NCI-H2107 treated with DMSO at 0.1 percent for 48 hours (cell line): ENCODE results near the gene CIT.

ENCODE experiments used
- DNase-seq: peaks from one replicate; lab custom pipeline; 2025; ENCODE audit not compliant: unreplicated experiment; lab: John Stamatoyannopoulos, UW

The CIT gene

DNA sequence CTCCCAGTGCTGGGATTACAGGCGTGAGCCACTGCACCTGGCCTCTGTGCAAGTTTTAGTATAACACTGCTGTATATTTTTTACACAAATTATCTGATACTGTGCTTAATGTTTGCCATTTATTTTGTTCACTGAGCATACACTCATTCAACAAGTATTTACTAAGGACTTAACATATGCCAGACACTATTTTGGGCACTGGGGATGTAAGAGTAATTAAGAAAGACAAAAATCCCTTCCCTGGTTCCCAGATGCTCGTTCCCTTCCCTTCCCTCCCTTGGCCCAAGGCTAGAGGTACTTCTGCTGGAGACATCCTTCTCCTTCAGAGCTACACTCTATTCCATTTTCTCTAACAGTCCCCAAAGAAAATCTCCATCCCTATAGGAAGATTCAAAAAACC, 12.5 kb downstream of the CIT start:
- DNase-seq = no peak

GRCh38 chr12:119859241-119859640, 17.9 kb downstream of the CIT start:
- no peak for DNase-seq

GRCh38 chr12:119857041-119857591, 20.0 kb downstream of the CIT start:
- DNase-seq = no peak

DNA sequence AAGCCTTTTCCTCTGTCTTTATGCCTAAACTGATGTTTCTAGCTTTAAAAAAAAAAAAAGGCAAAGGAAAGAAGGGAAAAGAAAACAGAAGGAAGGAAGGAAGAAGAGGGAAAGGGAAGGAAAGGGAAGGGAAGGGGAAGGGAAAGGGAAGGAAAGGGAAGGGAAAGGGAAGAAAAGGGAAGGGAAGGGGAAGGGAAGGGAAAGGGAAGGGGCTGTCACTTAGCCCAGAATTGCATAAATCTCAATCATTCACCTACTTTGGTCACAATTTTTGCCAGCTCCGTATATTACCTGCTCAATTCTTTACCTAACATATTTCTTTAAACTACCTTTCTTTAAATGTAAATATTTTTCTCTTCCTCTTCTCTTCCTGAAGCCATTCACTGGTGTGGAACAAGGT, 26.8 kb downstream of the CIT start:
- DNase-seq = no peak

GRCh38 chr12:119843100-119843499, 34.0 kb downstream of the CIT start:
- no peak for DNase-seq

- DNase-seq = no peak
Measured at GRCh38 chr12:119842380-119842779, 34.7 kb downstream of the CIT start.

DNA sequence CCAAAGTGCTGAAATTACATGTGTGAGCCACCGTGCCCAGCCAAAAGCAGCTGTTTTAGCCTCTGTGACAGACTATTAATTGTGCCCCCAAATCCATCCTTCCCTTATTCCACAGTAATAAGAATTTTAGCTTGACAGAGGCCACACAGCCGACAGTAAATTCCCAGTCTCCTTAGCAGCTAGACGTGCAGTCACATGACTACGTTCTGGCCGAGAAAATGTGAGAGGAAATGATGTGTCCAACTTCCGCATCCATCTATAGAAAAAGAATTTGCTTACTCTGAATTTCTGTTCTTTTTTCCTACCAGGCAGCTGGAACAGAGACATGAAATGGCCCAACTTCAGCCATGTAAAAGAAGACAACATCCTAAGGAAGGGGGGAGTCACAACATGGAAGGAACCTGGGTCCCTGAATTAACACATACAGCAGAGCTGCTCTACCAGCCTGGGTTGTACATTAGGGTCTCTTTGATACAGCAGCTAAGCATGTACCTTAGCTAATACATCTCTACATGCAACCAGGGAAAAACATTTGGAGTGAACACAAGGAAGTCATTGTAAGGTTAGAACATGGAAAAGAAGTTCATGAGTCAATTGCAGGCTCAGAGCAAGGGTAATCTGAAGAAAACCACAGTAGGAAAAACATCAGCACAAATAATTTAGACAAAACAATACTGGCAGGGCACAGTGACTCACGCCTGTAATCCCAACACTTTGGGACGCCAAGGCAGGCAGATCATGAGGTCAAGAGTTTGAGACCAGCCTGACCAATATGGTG, 35.5 kb downstream of the CIT start:
- DNase-seq = no peak

- DNase-seq = no peak
Measured at GRCh38 chr12:119840582-119840981, 36.5 kb downstream of the CIT start.

DNA sequence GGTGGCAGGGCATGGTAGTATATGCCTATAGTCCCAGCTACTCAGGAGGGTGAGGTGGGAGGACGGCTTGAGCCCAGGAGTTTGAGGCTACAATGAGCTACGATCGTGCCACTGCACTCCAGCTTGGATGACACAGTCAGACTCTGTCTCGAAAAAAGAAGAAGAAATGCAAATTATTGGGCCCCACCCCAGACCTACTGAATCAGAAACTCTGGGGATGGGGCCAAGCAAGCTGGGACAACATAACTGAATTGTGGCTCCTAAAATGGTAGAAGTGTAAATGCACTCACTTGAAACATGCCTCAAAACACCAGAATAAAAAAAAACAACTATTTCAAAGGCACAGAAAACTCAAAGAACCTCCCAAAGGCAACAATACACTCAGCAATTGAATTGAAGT, 37.0 kb downstream of the CIT start:
- DNase-seq = no peak

DNA sequence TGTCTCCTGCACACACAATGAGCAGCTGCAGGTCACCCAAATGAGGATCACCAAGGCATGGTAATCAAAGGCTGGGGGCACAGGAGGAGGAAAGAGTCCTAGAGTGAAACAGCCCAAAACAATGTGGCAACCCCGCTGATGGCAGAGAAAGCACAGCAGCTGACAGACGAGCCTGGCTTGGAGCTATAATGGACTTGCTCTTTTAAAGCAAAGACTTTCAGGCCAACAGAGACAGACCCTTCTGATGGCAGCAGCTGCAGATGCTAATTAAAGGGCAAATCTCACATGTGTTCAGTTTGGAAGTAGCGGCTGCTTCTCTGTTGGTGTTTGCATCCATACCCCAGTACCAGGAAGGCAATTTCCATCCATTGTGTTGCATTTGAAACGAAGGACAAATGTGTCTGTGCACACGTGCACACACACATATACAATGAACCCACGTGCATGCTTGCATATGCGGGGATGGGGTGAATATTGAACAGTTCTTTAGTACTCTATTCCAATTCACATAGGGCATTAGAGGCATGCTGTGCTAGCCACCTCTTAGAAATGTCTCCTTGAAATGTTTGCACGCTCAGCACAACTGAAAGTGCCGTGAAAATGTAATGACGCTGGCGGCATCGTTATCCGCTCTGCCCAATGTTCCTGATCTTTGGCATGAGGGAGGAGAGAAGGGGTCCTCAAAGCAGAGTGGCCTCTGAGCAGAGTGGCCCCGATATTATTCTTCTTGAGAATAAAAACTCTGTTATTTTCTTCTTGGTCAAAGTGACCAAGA, 38.1 kb downstream of the CIT start:
- DNase-seq = no peak

DNA sequence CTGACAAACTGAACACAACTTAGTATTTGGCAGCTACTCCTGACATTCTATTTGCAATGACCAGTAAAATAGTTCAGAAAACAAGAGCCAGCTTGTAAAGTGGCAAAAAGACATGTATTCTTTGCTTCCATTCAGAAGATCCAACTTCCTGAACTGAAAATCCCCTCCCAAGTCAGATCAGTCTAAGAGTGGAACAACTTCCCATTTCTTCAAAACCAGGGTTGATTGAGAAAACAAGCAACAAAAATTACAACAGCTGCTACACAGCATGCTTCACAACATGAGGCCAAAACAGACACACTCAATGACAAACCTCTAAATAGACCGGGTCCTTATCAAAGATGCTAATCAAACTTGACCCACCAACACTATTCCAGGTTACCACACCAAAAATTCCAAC, 40.3 kb downstream of the CIT start:
- no peak for DNase-seq

- DNase-seq = no peak
Measured at GRCh38 chr12:119835068-119835467, 42.1 kb downstream of the CIT start.

DNA sequence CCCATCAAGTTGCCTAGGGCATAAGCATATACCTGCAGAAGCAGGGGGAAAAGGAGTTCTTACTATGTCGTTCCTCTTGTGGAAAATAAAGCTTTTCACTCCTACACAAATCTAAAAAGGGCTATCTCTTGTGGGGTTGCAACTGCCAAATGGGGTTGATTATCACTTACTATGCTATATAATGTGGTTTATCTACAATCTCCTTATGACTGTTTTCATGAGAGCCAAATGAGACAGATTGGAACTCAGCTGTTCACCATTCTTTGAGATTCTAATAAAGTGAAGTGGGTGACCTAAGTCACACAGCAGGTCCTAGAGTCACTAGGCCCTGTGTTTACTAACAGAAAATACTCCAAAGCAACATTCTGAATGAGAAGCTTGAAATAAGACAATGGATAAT, 47.7 kb downstream of the CIT start:
- no peak for DNase-seq

DNA sequence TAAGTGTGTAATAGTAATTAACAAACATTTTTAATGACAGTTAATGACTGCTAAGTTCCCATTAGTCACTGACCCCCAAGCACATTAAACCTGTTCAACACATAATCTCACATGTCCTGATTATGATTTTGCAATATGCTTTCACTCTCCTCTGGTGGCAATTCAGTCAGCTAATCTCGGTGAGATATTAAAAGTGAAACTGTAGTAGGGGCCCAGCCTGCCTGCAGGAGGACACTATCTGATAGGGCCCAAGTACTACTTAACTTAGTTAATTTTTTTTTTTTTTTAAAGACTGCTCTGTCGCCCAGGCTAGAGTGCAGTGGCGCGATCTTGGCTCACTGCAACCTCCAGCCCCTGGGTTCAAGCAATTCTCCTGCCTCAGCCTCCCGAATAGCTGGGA, 48.8 kb downstream of the CIT start:
- DNase-seq = no peak

- no peak for DNase-seq
Measured at GRCh38 chr12:119827760-119828159, 49.4 kb downstream of the CIT start.

- no peak for DNase-seq
Measured at GRCh38 chr12:119826661-119827445, 50.3 kb downstream of the CIT start.

- no peak for DNase-seq
Measured at GRCh38 chr12:119825262-119825661, 51.9 kb downstream of the CIT start.

DNA sequence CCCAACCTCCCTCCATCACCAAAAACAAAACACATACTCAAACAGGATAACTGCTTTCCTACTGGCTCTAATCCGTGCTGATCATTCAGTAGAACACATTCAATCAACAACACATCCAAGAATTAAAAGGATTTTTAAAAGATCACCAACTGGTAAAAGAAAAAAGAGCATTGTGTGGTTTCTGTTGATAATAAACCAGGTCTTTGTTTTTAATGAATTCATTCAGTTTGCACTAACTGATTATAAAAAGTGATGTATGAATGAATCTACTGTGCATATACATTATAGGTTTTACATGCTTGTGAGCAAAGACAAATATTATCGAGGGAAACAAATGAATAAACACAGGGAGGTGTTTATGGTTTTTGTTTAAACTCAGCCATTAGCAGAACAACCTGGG, 55.1 kb downstream of the CIT start:
- no peak for DNase-seq

DNA sequence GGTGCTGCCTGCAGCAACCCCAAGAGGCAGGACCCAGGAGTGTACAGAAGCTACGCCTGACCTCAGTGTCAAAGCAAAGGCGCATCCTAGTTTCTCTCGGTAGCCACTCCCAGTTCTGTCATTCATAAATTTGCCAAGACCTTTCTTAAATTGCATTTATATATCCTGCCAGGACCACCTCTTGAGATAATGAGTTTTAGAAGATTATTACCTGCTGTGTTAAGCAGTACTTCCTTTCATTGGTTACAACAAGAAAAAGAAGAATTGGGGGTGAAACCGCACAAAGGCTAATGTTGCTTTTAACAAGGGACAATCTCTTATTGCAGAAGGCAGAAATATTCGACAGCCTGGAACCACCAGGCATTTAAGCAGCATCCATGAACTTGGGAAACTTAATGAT, 57.8 kb downstream of the CIT start:
- no peak for DNase-seq

DNA sequence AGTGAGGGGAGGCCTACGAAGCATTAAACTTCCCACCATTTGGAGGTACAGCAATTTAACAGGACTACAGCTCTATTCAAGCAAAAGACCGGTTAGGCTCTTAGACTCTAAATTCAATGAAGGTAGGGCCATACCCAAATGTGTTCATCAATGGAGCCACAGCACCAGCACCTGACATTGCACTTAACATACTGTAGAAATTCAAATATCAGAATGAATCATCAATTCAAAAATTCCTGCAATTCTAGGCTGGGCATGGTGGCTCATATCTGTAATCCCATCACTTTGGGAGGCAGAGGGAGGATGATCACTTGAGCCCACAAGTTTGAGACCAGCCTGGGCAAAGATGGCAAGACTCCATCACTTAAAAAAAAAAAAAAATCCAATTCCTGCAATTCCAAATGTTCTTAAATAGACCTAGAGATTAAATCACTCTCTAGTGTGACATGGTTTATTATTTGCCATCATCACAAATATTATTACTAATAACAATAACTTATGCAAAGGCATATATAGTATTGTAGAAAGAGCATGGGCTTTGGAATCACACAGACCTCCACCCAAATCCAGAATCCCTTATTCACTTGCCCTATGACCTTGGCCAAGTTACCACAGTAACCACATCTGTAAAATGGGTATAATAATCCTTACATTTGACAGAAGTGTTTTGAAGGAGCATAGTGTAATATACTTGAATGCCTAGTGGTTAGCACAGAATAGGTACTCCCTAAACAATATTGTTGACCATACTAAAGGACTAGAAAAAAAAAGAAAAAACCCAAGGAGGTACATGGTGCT, 59.4 kb downstream of the CIT start:
- no peak for DNase-seq

DNA sequence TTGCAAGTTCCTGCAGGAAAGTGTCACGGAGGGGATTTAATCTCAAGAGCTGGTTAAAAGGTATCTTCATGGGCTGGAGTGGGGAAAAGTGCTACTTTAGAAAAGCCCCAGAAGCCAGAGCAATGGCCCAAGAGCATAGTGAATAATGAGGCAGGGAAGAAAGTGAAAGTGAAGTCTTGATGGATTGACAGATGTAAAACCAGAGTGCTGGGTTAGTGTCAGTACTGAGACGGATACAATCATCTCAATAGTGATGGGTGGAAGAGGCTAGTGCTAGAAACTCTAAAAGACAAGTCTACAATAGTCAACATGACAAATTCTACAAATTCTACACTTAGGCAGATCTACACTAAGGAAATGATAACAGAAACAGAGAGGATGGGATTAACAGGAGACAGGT, 68.1 kb downstream of the CIT start:
- no peak for DNase-seq
